Vagina (tissue), 2 donors: ENCODE data around the gene GPC2. TPM values are rescaled to one million over a fixed set of nuclear protein-coding genes. Genes with fewer than 3 reads are reported as not detected.

Source experiments
- DNase-seq, 2 donors: peaks; one replicate each; pipeline ENCODE4 v3.0.0-alpha.2; 2017; ENCODE audit errors: extremely low spot score in 2 of 2
- H3K27ac ChIP-seq: fragments of 200-600 bp; sonication (generic); one replicate; pipeline ENCODE4 v1.5.1; 2019
- H3K27me3 ChIP-seq: fragments of 200-600 bp; sonication (generic); one replicate; pipeline ENCODE4 v1.5.1; 2019
- H3K36me3 ChIP-seq, 2 donors: fragments of 200-600 bp; sonication (generic); one replicate each; pipeline ENCODE4 v1.5.1; 2017 to 2019
- H3K4me1 ChIP-seq: fragments of 200-600 bp; sonication (generic); one replicate; pipeline ENCODE4 v1.5.1; 2019
- H3K4me3 ChIP-seq, 2 donors: fragments of 200-600 bp; sonication (generic); 1 replicate in 1 of 2; 2 replicates in 1 of 2; pipeline ENCODE4 v1.5.1; 2016 to 2019
- H3K9me3 ChIP-seq: fragments of 200-600 bp; sonication (generic); one replicate; pipeline ENCODE4 v1.5.1; 2019
- POLR2A ChIP-seq, 2 donors: fragments of 450-650 bp; IDR thresholded peaks; one replicate each; pipeline ENCODE4 v1.6.1; 2017; ENCODE audit warnings: antibody characterized with exemption in 2 of 2, mild to moderate bottlenecking in 2 of 2, moderate library complexity in 2 of 2
- POLR2AphosphoS5 ChIP-seq, 2 donors: sonication (generic); formaldehyde crosslinking; IDR thresholded peaks; one replicate each; pipeline ENCODE4 v1.9.0; 2017; ENCODE audit warnings: antibody characterized with exemption in 2 of 2, mild to moderate bottlenecking in 2 of 2, low read depth in 1 of 2; ENCODE audit not compliant: insufficient read depth in 1 of 2
- intact Hi-C: fragments of 100-400 bp; cut with DNase I; formaldehyde crosslinking; loops from one replicate; pipeline ENCODE4 v1.15.1; 2023
- microRNA-seq: library from miRNA; unstranded; fragments of <30 nt; microRNA quantifications from one replicate; pipeline ENCODE4, GENCODE V29; 2017; ENCODE audit warnings: borderline number of aligned reads, borderline replicate concordance
- total RNA-seq: library from RNA; depleted of rRNA; stranded (reverse); fragments of >200 nt; gene quantifications from one replicate; pipeline ENCODE4 v1.2.3, GENCODE V29; 2016
- TF ChIP-seq, protein P1 (sequence below), 3 experiments: fragments of 450-650 bp in 2 of 3; fragments of 200-600 bp in 1 of 3; sonication (generic) in 1 of 3; IDR thresholded peaks; one replicate each; pipeline ENCODE4 v1.5.1; 2017 to 2019; ENCODE audit warnings: antibody characterized with exemption in 3 of 3, mild to moderate bottlenecking in 2 of 3, moderate library complexity in 2 of 3

The GPC2 gene
- total RNA-seq, 1 donor from 2014 or later: 7.4 TPM

DNA sequence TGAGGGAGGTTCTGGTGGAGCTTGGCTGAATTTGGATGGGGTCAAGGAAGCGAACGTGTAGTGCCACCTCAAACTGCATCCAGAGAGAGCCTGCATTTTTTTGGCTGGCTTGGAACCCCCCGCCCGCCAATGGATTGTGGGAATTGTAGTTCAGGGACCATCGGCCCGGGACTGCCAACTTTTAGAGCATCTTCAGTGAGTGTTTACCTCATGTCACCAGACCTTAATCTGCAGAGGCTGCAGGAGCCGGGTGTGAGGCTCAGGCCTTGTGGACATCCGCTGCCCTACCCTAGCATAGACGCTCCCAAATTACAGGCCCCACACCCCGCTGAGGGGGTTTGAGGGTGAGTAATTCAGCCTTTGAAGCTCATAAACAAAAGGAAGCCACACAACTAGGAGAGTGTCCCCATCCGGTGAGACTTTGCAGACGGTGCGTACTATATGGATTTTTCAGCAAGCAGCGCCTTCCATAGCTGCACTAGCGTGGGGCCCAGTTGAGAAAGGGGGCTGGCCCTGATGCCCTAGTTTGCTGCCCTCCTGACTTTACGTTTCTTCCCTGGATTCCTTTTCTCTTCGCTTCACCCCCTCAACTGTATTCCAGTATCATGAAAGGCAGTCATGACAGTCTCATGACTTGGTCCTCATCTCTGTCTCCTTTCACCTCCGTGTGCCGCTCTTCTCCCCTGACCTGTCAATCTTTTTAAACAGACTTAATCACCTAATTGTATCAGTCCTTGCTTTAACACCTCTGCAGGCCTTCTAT, 57.0 kb downstream of the GPC2 start:
- DNase-seq: no peak
- peaks cover 26% of the 10 kb centered on the region for H3K4me1 ChIP-seq
- H3K4me3 ChIP-seq: peak overlapping the region; percentile 74 to 81
- H3K36me3 ChIP-seq: no peaks in the 10 kb centered on the region
- H3K27ac ChIP-seq: peak overlapping the region; percentile 86
- no peaks in the 10 kb centered on the region for H3K27me3 ChIP-seq
- intact Hi-C loops: no loop called here
- TF ChIP-seq POLR2AphosphoS5 (IDR thresholded peaks at IDR 0.05; ENCODE audit: insufficient read depth in 1 of 2, low read depth in 1 of 2) (no peak), POLR2A (IDR thresholded peaks at IDR 0.05) (no peak)
- TF ChIP-seq, protein P1, sequence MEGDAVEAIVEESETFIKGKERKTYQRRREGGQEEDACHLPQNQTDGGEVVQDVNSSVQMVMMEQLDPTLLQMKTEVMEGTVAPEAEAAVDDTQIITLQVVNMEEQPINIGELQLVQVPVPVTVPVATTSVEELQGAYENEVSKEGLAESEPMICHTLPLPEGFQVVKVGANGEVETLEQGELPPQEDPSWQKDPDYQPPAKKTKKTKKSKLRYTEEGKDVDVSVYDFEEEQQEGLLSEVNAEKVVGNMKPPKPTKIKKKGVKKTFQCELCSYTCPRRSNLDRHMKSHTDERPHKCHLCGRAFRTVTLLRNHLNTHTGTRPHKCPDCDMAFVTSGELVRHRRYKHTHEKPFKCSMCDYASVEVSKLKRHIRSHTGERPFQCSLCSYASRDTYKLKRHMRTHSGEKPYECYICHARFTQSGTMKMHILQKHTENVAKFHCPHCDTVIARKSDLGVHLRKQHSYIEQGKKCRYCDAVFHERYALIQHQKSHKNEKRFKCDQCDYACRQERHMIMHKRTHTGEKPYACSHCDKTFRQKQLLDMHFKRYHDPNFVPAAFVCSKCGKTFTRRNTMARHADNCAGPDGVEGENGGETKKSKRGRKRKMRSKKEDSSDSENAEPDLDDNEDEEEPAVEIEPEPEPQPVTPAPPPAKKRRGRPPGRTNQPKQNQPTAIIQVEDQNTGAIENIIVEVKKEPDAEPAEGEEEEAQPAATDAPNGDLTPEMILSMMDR (IDR thresholded peaks at IDR 0.05): no peak
- no peaks in the 10 kb centered on the region for H3K9me3 ChIP-seq

Small RNAs within 50 kb of the gene (microRNA-seq; reads per million reads assigned to microRNA genes)
- not detected for gene MIR4658

Other genes with a start within 250 kb of the GPC2 start
- not detected for gene GJC3, start 247.8 kb downstream of the GPC2 start, total RNA-seq
- 2.7 TPM for gene AZGP1, start 201.3 kb downstream of the GPC2 start, total RNA-seq
- 36.6 TPM for gene ZKSCAN1, start 161.8 kb downstream of the GPC2 start, total RNA-seq
- gene ZSCAN21, start 127.6 kb downstream of the GPC2 start, total RNA-seq: 19.9 TPM
- gene ZNF3, start 95.7 kb downstream of the GPC2 start, total RNA-seq: 16.7 TPM
- 59.9 TPM for gene COPS6, start 88.4 kb downstream of the GPC2 start, total RNA-seq
- 35.1 TPM for gene MCM7, start 76.0 kb downstream of the GPC2 start, total RNA-seq
- 26.3 TPM for gene AP4M1, start 75.7 kb downstream of the GPC2 start, total RNA-seq
- gene TAF6, start 58.0 kb downstream of the GPC2 start, total RNA-seq: 54.3 TPM
- gene CNPY4, start 57.7 kb downstream of the GPC2 start, total RNA-seq: 14.5 TPM
- 2.9 TPM for gene MBLAC1, start 50.4 kb downstream of the GPC2 start, total RNA-seq
- gene LAMTOR4, start 28.5 kb downstream of the GPC2 start, total RNA-seq: 161 TPM
- gene TRAPPC14, start 18.7 kb downstream of the GPC2 start, total RNA-seq: 18.2 TPM
- gene GAL3ST4, start 8.8 kb downstream of the GPC2 start, total RNA-seq: 4.2 TPM
- gene STAG3, start 537 bp upstream of the GPC2 start, total RNA-seq: not detected
- gene PVRIG, start 42.6 kb upstream of the GPC2 start, total RNA-seq: 1.7 TPM
- gene SPDYE3, start 130.3 kb upstream of the GPC2 start, total RNA-seq: not detected
- 56.0 TPM for gene PILRB, start 180.7 kb upstream of the GPC2 start, total RNA-seq
- 8.3 TPM for gene PILRA, start 196.1 kb upstream of the GPC2 start, total RNA-seq